Stimulated activated CD8-positive, alpha-beta memory T cell treated with anti-CD3 and anti-CD28 coated beads, Interleukin-7, amount 100 ng/mL, for 24 hours (primary cell): Measurements from ENCODE around the gene PDE4C.

ENCODE experiments used
- DNase-seq: peaks from one replicate; pipeline ENCODE4 v3.0.0-alpha.2; 2020; ENCODE audit warnings: low read depth

The PDE4C gene

GRCh38 chr19:18254546-18255503, 28.6 kb upstream of the PDE4C start:
- DNase-seq = no peak

GRCh38 chr19:18253716-18254115, 27.5 kb upstream of the PDE4C start:
- DNase-seq = no peak

- no peak for DNase-seq
Measured at GRCh38 chr19:18253130-18253529, 26.9 kb upstream of the PDE4C start.

- no peak for DNase-seq
Measured at GRCh38 chr19:18252370-18252717, 26.1 kb upstream of the PDE4C start.

GRCh38 chr19:18251587-18252369, 25.5 kb upstream of the PDE4C start:
- DNase-seq = peak; percentile 70

GRCh38 chr19:18249834-18250233, 23.6 kb upstream of the PDE4C start:
- DNase-seq = no peak

- DNase-seq = no peak
Measured at GRCh38 chr19:18245297-18245696, 19.1 kb upstream of the PDE4C start.

GRCh38 chr19:18239303-18239702, 13.1 kb upstream of the PDE4C start:
- no peak for DNase-seq

GRCh38 chr19:18234194-18234593, 8.0 kb upstream of the PDE4C start:
- DNase-seq = no peak

GRCh38 chr19:18233224-18233825, 7.1 kb upstream of the PDE4C start:
- no peak for DNase-seq

GRCh38 chr19:18232540-18233223, 6.4 kb upstream of the PDE4C start:
- DNase-seq = no peak

- no peak for DNase-seq
Measured at GRCh38 chr19:18231775-18232174, 5.5 kb upstream of the PDE4C start.

- DNase-seq = no peak
Measured at GRCh38 chr19:18230941-18231734, 4.9 kb upstream of the PDE4C start.

- DNase-seq = no peak
Measured at GRCh38 chr19:18229915-18230314, 3.7 kb upstream of the PDE4C start.

GRCh38 chr19:18229474-18229873, 3.2 kb upstream of the PDE4C start:
- no peak for DNase-seq

GRCh38 chr19:18227781-18228271, 1.6 kb upstream of the PDE4C start:
- no peak for DNase-seq

GRCh38 chr19:18226956-18227780, 930 bp upstream of the PDE4C start:
- DNase-seq = no peak

GRCh38 chr19:18225355-18225701, 910 bp downstream of the PDE4C start:
- no peak for DNase-seq

- peak; percentile 84 for DNase-seq
Measured at GRCh38 chr19:18224525-18225354, 1.5 kb downstream of the PDE4C start.
